ENCODE measurements around the gene ABLIM3.
"Not testable (repeated sequence)": the region's sequence is repeated elsewhere in the genome, so short reads cannot be mapped to it uniquely, and the experiment has no call there.

ABLIM3 gene

DNA sequence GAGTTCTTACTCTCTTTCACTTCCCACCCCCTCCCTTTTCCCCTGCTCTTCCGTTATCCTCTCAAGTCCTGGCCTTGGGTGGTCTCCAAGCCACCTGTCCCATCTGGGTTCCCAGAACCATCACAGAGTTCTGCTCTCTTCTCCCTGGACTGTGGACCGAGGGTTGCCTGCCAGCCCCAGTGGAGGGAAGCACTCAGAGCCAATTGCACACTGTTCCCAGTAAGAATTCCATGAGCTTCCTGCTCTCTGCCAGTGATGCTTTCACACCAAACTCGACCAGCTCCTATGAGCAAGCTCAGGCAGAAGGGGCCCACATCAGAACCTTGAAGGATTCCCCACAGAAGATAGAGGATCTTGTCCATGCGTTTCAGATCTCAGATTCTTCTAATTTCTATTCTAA, 110.3 kb downstream of the ABLIM3 start:
- DNase-seq (ENCODE audit: low read depth in 2 of 3, low spot score in 2 of 3): no peak

DNA sequence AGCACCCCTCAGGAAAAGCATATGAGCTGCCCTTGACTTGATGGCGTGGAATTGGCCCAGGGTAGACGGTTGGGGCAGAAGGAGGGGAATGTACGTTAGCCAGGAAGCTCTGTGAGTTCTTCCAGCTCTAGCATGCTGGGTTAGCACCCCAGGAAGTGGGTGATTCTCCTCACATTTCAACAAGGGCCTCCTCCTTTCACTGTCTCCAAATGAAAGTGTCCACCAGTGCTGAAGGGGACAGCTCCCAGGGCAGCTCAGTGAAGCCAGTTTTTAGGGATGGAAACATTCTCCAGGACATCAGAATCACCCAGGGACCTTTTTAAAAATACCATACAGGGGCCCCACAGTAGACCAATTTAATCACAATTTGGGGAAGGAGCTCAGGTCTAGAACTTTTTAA, 113.2 kb downstream of the ABLIM3 start:
- DNase-seq (ENCODE audit: low read depth in 2 of 3, low spot score in 2 of 3): no peak

- DNase-seq (ENCODE audit: low read depth in 2 of 3, low spot score in 2 of 3): no peak
Observed at GRCh38 chr5:149256451-149256850, 115.2 kb downstream of the ABLIM3 start.

- no peak for DNase-seq (ENCODE audit: low read depth in 2 of 3, low spot score in 2 of 3)
Observed at GRCh38 chr5:149257131-149257530, 115.8 kb downstream of the ABLIM3 start.

- no peak for DNase-seq (ENCODE audit: low read depth in 2 of 3, low spot score in 2 of 3)
Observed at GRCh38 chr5:149257889-149258705, 116.8 kb downstream of the ABLIM3 start.

GRCh38 chr5:149260761-149261160, 119.5 kb downstream of the ABLIM3 start:
- DNase-seq (ENCODE audit: low read depth in 2 of 3, low spot score in 2 of 3): no peak

- DNase-seq (ENCODE audit: low read depth in 2 of 3, low spot score in 2 of 3): no peak
Observed at GRCh38 chr5:149261246-149261645, 120.0 kb downstream of the ABLIM3 start.

GRCh38 chr5:149262315-149262714, 121.0 kb downstream of the ABLIM3 start:
- DNase-seq (ENCODE audit: low read depth in 2 of 3, low spot score in 2 of 3): no peak

DNA sequence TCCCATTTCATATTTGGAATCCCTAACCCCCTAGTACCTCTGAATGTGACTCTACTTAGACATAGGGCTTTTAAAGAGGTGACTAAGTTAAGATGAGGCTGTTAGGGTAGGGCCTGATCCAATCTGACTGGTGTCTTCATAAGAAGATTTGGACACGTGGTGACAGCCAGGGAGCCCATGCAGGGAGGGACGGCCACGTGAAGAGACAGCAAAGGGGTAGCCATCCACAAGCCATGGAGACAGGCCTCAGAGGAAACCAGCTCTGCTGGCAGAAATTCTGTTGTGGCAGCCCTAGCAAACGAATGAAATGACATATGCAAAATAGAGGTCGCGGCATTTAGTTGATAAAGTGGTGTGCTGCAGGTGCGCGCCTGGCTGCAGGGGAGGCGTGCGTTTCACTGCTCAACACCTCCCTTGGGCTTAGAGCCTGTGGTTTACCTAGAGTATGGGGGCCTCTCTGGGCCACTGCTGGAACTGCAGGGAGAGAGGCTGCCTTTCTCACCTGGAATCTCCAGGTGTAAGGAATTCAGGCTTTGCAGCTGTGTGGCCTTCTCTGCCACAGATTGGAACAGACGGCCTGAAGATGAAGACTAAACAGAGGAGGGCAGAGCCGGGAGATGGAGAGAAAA, 123.3 kb downstream of the ABLIM3 start:
- no peak for DNase-seq (ENCODE audit: low read depth in 2 of 3, low spot score in 2 of 3)

- no peak for DNase-seq (ENCODE audit: low read depth in 2 of 3, low spot score in 2 of 3)
Observed at GRCh38 chr5:149265068-149265465, 123.8 kb downstream of the ABLIM3 start.

- DNase-seq (ENCODE audit: low read depth in 2 of 3, low spot score in 2 of 3): no peak
Observed at GRCh38 chr5:149265597-149265996, 124.3 kb downstream of the ABLIM3 start.

- no peak for DNase-seq (ENCODE audit: low read depth in 2 of 3, low spot score in 2 of 3)
Observed at GRCh38 chr5:149267241-149267973, 126.1 kb downstream of the ABLIM3 start.

- DNase-seq (ENCODE audit: low read depth in 2 of 3, low spot score in 2 of 3): no peak
Observed at GRCh38 chr5:149268928-149269557, 127.8 kb downstream of the ABLIM3 start.

- DNase-seq (ENCODE audit: low read depth in 2 of 3, low spot score in 2 of 3): no peak
Observed at GRCh38 chr5:149271195-149271715, 130.0 kb downstream of the ABLIM3 start.

GRCh38 chr5:149271716-149272563, 130.6 kb downstream of the ABLIM3 start, which contains the start of gene AFAP1L1:
Gene AFAP1L1 (plus strand): TSS chr5:149271859. CDS start chr5:149271969, 110 bp downstream.
- DNase-seq (ENCODE audit: low read depth in 2 of 3, low spot score in 2 of 3): peak in 1 of 3 experiments; percentile 6

- DNase-seq (ENCODE audit: low read depth in 2 of 3, low spot score in 2 of 3): not testable (repeated sequence)
Observed at GRCh38 chr5:149272781-149273180, 131.5 kb downstream of the ABLIM3 start.

DNA sequence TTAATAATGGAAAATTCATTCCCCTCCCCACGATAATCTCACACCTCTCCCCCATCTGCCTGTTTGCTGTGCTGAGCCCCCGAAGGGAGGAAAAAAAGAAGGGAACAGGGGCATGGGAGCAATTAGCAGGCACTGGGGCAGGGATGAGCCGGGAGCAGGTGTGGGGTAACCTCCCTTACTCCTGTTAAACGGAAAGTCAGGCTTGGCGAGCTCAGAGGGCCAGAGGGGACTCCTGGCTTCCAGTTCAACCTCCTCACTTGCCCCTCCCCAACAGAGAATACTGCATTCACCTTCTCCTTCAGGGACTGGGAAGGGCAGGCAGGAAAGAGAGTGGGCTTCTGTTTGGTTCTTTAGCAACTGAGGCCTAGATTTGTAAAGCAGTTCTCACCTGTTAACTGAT, 131.9 kb downstream of the ABLIM3 start:
- no peak for DNase-seq (ENCODE audit: low read depth in 2 of 3, low spot score in 2 of 3)

DNA sequence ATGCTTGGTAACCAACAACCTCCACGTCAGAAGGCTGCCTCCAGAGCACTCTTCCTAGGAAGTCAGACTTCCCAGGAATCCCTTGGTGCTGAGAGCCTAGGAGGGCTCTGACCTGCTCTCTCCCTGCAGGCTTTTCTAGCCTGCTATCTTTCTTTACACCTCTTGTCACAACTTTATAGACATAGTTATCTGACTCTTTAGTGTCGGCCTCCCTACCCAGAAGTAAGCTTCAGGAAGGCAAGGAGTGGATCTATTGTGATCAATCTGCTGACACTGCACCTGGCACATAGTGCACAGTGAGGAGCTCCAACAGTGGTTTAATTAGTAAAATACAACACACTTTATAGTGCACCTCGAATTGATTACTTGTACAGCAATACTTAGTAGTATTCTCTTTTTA, 132.7 kb downstream of the ABLIM3 start:
- no peak for DNase-seq (ENCODE audit: low read depth in 2 of 3, low spot score in 2 of 3)

GRCh38 chr5:149274939-149275338, 133.6 kb downstream of the ABLIM3 start:
- no peak for DNase-seq (ENCODE audit: low read depth in 2 of 3, low spot score in 2 of 3)

GRCh38 chr5:149277801-149278200, 136.5 kb downstream of the ABLIM3 start:
- no peak for DNase-seq (ENCODE audit: low read depth in 2 of 3, low spot score in 2 of 3)

Measured in activated CD8-positive, alpha-beta memory T cell treated with anti-CD3 and anti-CD28 coated beads for 48 hours (primary cell).